Measurements from ENCODE around the gene ANKH.
"Not testable (repeated sequence)": the region's sequence is repeated elsewhere in the genome, so short reads cannot be mapped to it uniquely, and the experiment has no call there.

ANKH gene

GRCh38 chr5:14838396-14839319, 32.9 kb downstream of the ANKH start:
- DNase-seq: no peak

GRCh38 chr5:14837423-14838122, 34.0 kb downstream of the ANKH start:
- H3K79me2 ChIP-seq (ENCODE audit: insufficient read depth, low read length): peaks cover 46% of the 10 kb centered on the region
- H3K4me1 ChIP-seq (ENCODE audit: insufficient read depth, low read length); H3K36me3 ChIP-seq (ENCODE audit: insufficient read depth, low read length); H3K4me2 ChIP-seq (ENCODE audit: insufficient read depth, low read length); H3K27ac ChIP-seq (ENCODE audit: low read length); ATAC-seq (ENCODE audit: insufficient read depth, low read depth); H2AFZ ChIP-seq (ENCODE audit: low read depth, low read length); H3K27me3 ChIP-seq (ENCODE audit: insufficient read depth, low read length, poor library complexity); H3K9me3 ChIP-seq (ENCODE audit: insufficient read depth, low read length, severe bottlenecking); DNase-seq; H3K9ac ChIP-seq (ENCODE audit: low read depth, low read length); H3K4me3 ChIP-seq (ENCODE audit: low read depth in 1 of 2, low read length in 2 of 2): not testable (repeated sequence)
- H4K20me1 ChIP-seq (ENCODE audit: insufficient read depth, low read length): peaks cover 23% of the 10 kb centered on the region; the same call in 1 of the 2 replicates

More at GRCh38 chr5:14838396-14839319, 32.9 kb downstream of the ANKH start:
- Histone ChIP-seq H3K4me3 (ENCODE audit: low read depth in 1 of 2, low read length in 2 of 2) (no peak overlapping the region), H4K20me1 (ENCODE audit: insufficient read depth, low read length) (peaks cover 17% of the 10 kb centered on the region; the same call in 1 of the 2 replicates), H3K9me3 (ENCODE audit: insufficient read depth, low read length, severe bottlenecking) (no peaks in the 10 kb centered on the region), H2AFZ (ENCODE audit: low read depth, low read length) (no peak overlapping the region), H3K36me3 (ENCODE audit: insufficient read depth, low read length) (peaks cover 4% of the 10 kb centered on the region; the same call in 1 of the 2 replicates), H3K9ac (ENCODE audit: low read depth, low read length) (no peak overlapping the region), H3K79me2 (ENCODE audit: insufficient read depth, low read length) (peaks cover 37% of the 10 kb centered on the region), H3K4me2 (ENCODE audit: insufficient read depth, low read length) (no peak overlapping the region), H3K27me3 (ENCODE audit: insufficient read depth, low read length, poor library complexity) (no peaks in the 10 kb centered on the region), H3K4me1 (ENCODE audit: insufficient read depth, low read length) (no peaks in the 10 kb centered on the region), H3K27ac (ENCODE audit: low read length) (no peak overlapping the region)
- TF ChIP-seq, protein P1, sequence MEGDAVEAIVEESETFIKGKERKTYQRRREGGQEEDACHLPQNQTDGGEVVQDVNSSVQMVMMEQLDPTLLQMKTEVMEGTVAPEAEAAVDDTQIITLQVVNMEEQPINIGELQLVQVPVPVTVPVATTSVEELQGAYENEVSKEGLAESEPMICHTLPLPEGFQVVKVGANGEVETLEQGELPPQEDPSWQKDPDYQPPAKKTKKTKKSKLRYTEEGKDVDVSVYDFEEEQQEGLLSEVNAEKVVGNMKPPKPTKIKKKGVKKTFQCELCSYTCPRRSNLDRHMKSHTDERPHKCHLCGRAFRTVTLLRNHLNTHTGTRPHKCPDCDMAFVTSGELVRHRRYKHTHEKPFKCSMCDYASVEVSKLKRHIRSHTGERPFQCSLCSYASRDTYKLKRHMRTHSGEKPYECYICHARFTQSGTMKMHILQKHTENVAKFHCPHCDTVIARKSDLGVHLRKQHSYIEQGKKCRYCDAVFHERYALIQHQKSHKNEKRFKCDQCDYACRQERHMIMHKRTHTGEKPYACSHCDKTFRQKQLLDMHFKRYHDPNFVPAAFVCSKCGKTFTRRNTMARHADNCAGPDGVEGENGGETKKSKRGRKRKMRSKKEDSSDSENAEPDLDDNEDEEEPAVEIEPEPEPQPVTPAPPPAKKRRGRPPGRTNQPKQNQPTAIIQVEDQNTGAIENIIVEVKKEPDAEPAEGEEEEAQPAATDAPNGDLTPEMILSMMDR (IDR thresholded peaks at IDR 0.05; ENCODE audit: borderline replicate concordance, extremely low read depth, low read length, poor library complexity, severe bottlenecking): no peak
- TF ChIP-seq EZH2 (IDR thresholded peaks at IDR 0.05; ENCODE audit: borderline replicate concordance, low read depth, low read length, severe bottlenecking): no peak
- no peak for ATAC-seq (ENCODE audit: insufficient read depth, low read depth)

DNA sequence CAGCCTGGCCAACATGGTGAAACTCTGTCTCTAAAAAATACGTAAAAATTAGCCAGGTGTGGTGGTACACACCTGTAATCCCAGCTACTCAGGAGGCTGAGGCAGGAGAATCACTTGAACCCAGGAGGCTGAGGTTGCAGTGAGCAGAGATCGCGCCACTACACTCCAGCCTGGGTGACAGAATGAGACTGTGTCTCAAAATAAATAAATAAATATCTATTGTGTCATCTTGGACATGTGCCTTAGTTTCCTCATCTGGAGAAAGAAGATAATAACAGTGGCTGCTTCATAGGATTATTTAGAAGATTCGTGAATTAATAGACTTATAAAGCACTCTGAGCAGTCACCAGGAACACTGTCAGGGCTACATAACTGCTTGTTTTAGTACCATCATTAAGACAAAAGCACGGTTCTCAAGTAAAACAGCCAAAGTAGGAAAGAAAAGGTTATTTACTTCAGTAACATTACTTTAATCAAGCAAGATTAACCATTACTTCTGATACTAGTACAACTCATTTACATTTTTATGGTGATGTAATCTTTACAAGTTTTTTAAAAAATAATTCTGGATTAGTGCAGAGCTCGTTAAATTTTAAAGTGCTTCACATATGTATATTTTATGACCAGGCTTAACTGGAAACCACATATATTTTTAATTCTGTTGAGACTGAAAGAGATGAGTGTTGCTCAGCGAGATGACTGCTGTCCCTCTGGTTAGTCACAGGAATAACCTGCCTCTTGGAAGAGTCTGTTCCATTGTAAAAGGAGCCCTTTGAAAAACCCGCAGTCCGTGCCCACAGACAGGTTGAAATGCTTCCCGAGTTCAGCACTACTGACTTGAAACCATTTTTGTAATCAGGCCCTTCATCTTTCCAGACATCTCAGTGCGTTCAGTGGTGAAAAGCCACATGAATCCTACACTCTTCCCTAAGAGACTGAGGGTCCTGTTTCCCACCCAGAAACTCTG, 36.7 kb downstream of the ANKH start:
- H3K9ac ChIP-seq (ENCODE audit: low read depth, low read length): no peak overlapping the region
- TF ChIP-seq, protein P1 (IDR thresholded peaks at IDR 0.05; ENCODE audit: borderline replicate concordance, extremely low read depth, low read length, poor library complexity, severe bottlenecking): no peak
- no peak for TF ChIP-seq EZH2 (IDR thresholded peaks at IDR 0.05; ENCODE audit: borderline replicate concordance, low read depth, low read length, severe bottlenecking)
- no peaks in the 10 kb centered on the region for H3K27me3 ChIP-seq (ENCODE audit: insufficient read depth, low read length, poor library complexity)
- peaks cover 31% of the 10 kb centered on the region; the same call in 1 of the 2 replicates for H4K20me1 ChIP-seq (ENCODE audit: insufficient read depth, low read length)
- no peaks in the 10 kb centered on the region for H3K9me3 ChIP-seq (ENCODE audit: insufficient read depth, low read length, severe bottlenecking)
- no peak overlapping the region for H2AFZ ChIP-seq (ENCODE audit: low read depth, low read length)
- H3K4me1 ChIP-seq (ENCODE audit: insufficient read depth, low read length): no peaks in the 10 kb centered on the region
- H3K4me3 ChIP-seq (ENCODE audit: low read depth in 1 of 2, low read length in 2 of 2): no peak overlapping the region
- peaks cover 59% of the 10 kb centered on the region for H3K79me2 ChIP-seq (ENCODE audit: insufficient read depth, low read length)
- H3K4me2 ChIP-seq (ENCODE audit: insufficient read depth, low read length): no peak overlapping the region
- ATAC-seq (ENCODE audit: insufficient read depth, low read depth) (no peak), DNase-seq (no peak)
- no peak overlapping the region for H3K27ac ChIP-seq (ENCODE audit: low read length)
- H3K36me3 ChIP-seq (ENCODE audit: insufficient read depth, low read length): peaks cover 4% of the 10 kb centered on the region; the same call in 1 of the 2 replicates

All from DND-41 (cell line).